Measurements from ENCODE around the gene SYT9. TPM values are rescaled to one million over a fixed set of nuclear protein-coding genes. Genes with fewer than 3 reads are reported as not detected.

SYT9 gene
- total RNA-seq, 1 experiment from 2014 or later, result not detected

GRCh38 chr11:7381937-7382336 lies 130.2 kb downstream of the SYT9 start:
- H3K4me1 Mint-ChIP-seq (ENCODE audit: insufficient read depth, unreplicated experiment), result no peaks in the 10 kb centered on the region
- intact Hi-C loops (cut with micrococcal nuclease), result no loop called here
- POLR2A ChIA-PET, result no interaction called here
- H3K27me3 Mint-ChIP-seq (ENCODE audit: insufficient read depth, unreplicated experiment), result peaks cover 18% of the 10 kb centered on the region
- H3K4me3 Mint-ChIP-seq (ENCODE audit: unreplicated experiment), result no peak overlapping the region
- no peak for DNase-seq (ENCODE audit: unreplicated experiment)
- CTCF ChIA-PET, result interaction anchor here (0.8 kb wide), 1 partner anchor 313 kb away, joined by 3 read pairs; no protein-coding TSS in a partner anchor
- H3K36me3 Mint-ChIP-seq (ENCODE audit: insufficient read depth, unreplicated experiment), result no peaks in the 10 kb centered on the region
- no TSS peak for BruUV-seq (replicated peaks)
- no peaks in the 10 kb centered on the region for H3K9me3 Mint-ChIP-seq (ENCODE audit: unreplicated experiment)
- TF ChIP-seq CTCF (IDR thresholded peaks at IDR 0.05; ENCODE audit: unreplicated experiment), result no peak
- no peak overlapping the region for H3K27ac Mint-ChIP-seq (ENCODE audit: low read depth, unreplicated experiment)

GRCh38 chr11:7383406-7383805 lies 131.7 kb downstream of the SYT9 start:
- H3K27ac Mint-ChIP-seq (ENCODE audit: low read depth, unreplicated experiment), result no peak overlapping the region
- no TSS peak for BruUV-seq (replicated peaks)
- no peak for TF ChIP-seq CTCF (IDR thresholded peaks at IDR 0.05; ENCODE audit: unreplicated experiment)

GRCh38 chr11:7384691-7385090 lies 133.0 kb downstream of the SYT9 start:
- no peak for TF ChIP-seq CTCF (IDR thresholded peaks at IDR 0.05; ENCODE audit: unreplicated experiment)
- BruUV-seq (replicated peaks), result no TSS peak
- POLR2A ChIA-PET, result no interaction called here
- CTCF ChIA-PET, result no interaction called here
- DNase-seq (ENCODE audit: unreplicated experiment), result no peak
- no peaks in the 10 kb centered on the region for H3K36me3 Mint-ChIP-seq (ENCODE audit: insufficient read depth, unreplicated experiment)
- intact Hi-C loops (cut with micrococcal nuclease), result no loop called here
- H3K4me1 Mint-ChIP-seq (ENCODE audit: insufficient read depth, unreplicated experiment), result no peaks in the 10 kb centered on the region
- no peaks in the 10 kb centered on the region for H3K9me3 Mint-ChIP-seq (ENCODE audit: unreplicated experiment)
- H3K4me3 Mint-ChIP-seq (ENCODE audit: unreplicated experiment), result no peak overlapping the region
- no peak overlapping the region for H3K27ac Mint-ChIP-seq (ENCODE audit: low read depth, unreplicated experiment)
- H3K27me3 Mint-ChIP-seq (ENCODE audit: insufficient read depth, unreplicated experiment), result peaks cover 18% of the 10 kb centered on the region

More at GRCh38 chr11:7383406-7383805, 131.7 kb downstream of the SYT9 start:
- DNase-seq (ENCODE audit: unreplicated experiment), result no peak
- ChIA-PET POLR2A (no interaction called here), CTCF (interaction anchor here (0.7 to 1.0 kb wide), 2 partner anchors 58 to 720 kb away, joined by 3 to 5 read pairs; no protein-coding TSS in a partner anchor)
- Mint-ChIP-seq H3K4me3 (ENCODE audit: unreplicated experiment) (no peak overlapping the region), H3K27me3 (ENCODE audit: insufficient read depth, unreplicated experiment) (peaks cover 18% of the 10 kb centered on the region), H3K9me3 (ENCODE audit: unreplicated experiment) (no peaks in the 10 kb centered on the region), H3K36me3 (ENCODE audit: insufficient read depth, unreplicated experiment) (no peaks in the 10 kb centered on the region), H3K4me1 (ENCODE audit: insufficient read depth, unreplicated experiment) (no peaks in the 10 kb centered on the region)
- intact Hi-C loops (cut with micrococcal nuclease), result no loop called here

- Mint-ChIP-seq H3K4me3 (ENCODE audit: unreplicated experiment) (no peak overlapping the region), H3K9me3 (ENCODE audit: unreplicated experiment) (no peaks in the 10 kb centered on the region), H3K36me3 (ENCODE audit: insufficient read depth, unreplicated experiment) (no peaks in the 10 kb centered on the region), H3K4me1 (ENCODE audit: insufficient read depth, unreplicated experiment) (no peaks in the 10 kb centered on the region), H3K27me3 (ENCODE audit: insufficient read depth, unreplicated experiment) (peaks cover 18% of the 10 kb centered on the region), H3K27ac (ENCODE audit: low read depth, unreplicated experiment) (no peak overlapping the region)
- BruUV-seq (replicated peaks), result no TSS peak
- POLR2A ChIA-PET, result no interaction called here
- intact Hi-C loops (cut with micrococcal nuclease), result no loop called here
- no peak for DNase-seq (ENCODE audit: unreplicated experiment)
- TF ChIP-seq CTCF (IDR thresholded peaks at IDR 0.05; ENCODE audit: unreplicated experiment), result no peak
- CTCF ChIA-PET, result interaction anchor here (0.5 kb wide), 1 partner anchor 323 kb away, joined by 3 read pairs; no protein-coding TSS in a partner anchor
Measured at GRCh38 chr11:7385532-7385931, 133.8 kb downstream of the SYT9 start.

Data from MCF 10A (cell line).